Erythroblast (primary cell): ENCODE measurements around the gene DDX56.

ENCODE experiments used
- GATA1 ChIP-seq: IDR thresholded peaks from 2 replicates; pipeline ENCODE4 v1.6.1; 2011; ENCODE audit warnings: low read depth, mild to moderate bottlenecking, control low read depth, low read length, moderate library complexity
- POLR2A ChIP-seq: IDR thresholded peaks from 2 replicates; pipeline ENCODE4 v1.6.1; 2011; ENCODE audit warnings: mild to moderate bottlenecking, low read length

DNA sequence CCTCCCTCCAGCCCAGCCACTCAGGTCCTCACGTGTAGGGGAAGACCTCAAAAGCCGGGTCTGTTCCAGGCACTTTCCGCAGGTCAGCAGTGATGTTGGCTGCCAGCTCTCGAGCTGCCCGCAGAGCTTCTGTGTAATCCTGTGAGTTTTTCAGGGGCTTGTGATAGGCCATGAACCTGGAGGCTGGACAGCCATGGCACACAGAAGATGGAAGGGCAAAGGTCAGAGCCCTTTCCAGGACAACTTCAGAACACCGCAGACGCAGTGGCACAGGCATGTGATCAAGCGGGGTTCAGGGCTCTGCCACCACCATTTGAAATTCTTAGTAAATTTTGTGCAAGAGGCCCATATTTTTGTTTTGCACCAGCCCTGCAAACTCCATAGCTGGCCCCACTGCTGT, 56.5 kb downstream of the DDX56 start:
- TF ChIP-seq POLR2A (no peak), GATA1 (no peak)
